ENCODE results near the gene METTL4. TPM values are rescaled to one million over a fixed set of nuclear protein-coding genes. Genes with fewer than 3 reads are reported as not detected.

The METTL4 gene
- total RNA-seq, 2 experiments from 2014 or later = 20.3 to 25.5 TPM

GRCh38 chr18:2508155-2508554 lies 63.1 kb downstream of the METTL4 start:
- no peak overlapping the region for H3K4me3 Mint-ChIP-seq
- DNase-seq = no peak
- ChIA-PET CTCF (no interaction called here), POLR2A (no interaction called here)
- no peak overlapping the region for H3K27ac Mint-ChIP-seq
- no peaks in the 10 kb centered on the region for H3K9me3 Mint-ChIP-seq
- H3K27me3 Mint-ChIP-seq = peaks cover 1% of the 10 kb centered on the region
- H3K4me1 Mint-ChIP-seq = peaks cover 2% of the 10 kb centered on the region
- no peaks in the 10 kb centered on the region for H3K36me3 Mint-ChIP-seq (ENCODE audit: low read depth)

- DNase-seq = no peak
- Mint-ChIP-seq H3K4me1 (peaks cover 2% of the 10 kb centered on the region), H3K4me3 (no peak overlapping the region), H3K27ac (no peak overlapping the region), H3K36me3 (ENCODE audit: low read depth) (no peaks in the 10 kb centered on the region), H3K9me3 (no peaks in the 10 kb centered on the region), H3K27me3 (peaks cover 1% of the 10 kb centered on the region)
- CTCF ChIA-PET = no interaction called here
- POLR2A ChIA-PET = no interaction called here
These were observed 66.7 kb downstream of the METTL4 start for GRCh38 chr18:2504642-2505041.

GRCh38 chr18:2502880-2503279 lies 68.4 kb downstream of the METTL4 start:
- no peak for DNase-seq
- no peak overlapping the region for H3K27ac Mint-ChIP-seq
- H3K4me3 Mint-ChIP-seq = no peak overlapping the region
- H3K9me3 Mint-ChIP-seq = no peaks in the 10 kb centered on the region
- no peaks in the 10 kb centered on the region for H3K36me3 Mint-ChIP-seq (ENCODE audit: low read depth)
- CTCF ChIA-PET = no interaction called here
- POLR2A ChIA-PET = no interaction called here
- peaks cover 1% of the 10 kb centered on the region for H3K27me3 Mint-ChIP-seq
- H3K4me1 Mint-ChIP-seq = no peaks in the 10 kb centered on the region

- Mint-ChIP-seq H3K27ac (no peak overlapping the region), H3K9me3 (no peaks in the 10 kb centered on the region), H3K4me3 (no peak overlapping the region), H3K27me3 (peaks cover 1% of the 10 kb centered on the region), H3K36me3 (ENCODE audit: low read depth) (no peaks in the 10 kb centered on the region), H3K4me1 (no peaks in the 10 kb centered on the region)
- CTCF ChIA-PET = interaction anchor here (0.6 to 0.7 kb wide), 2 partner anchors 9 to 73 kb away, joined by 3 read pairs; no protein-coding TSS in a partner anchor
- no peak for DNase-seq
- POLR2A ChIA-PET = interaction anchor here (0.5 to 0.6 kb wide), 2 partner anchors 33 to 267 kb away, joined by 4 read pairs; no protein-coding TSS in a partner anchor
These were observed 68.9 kb downstream of the METTL4 start for GRCh38 chr18:2502394-2502793.

GRCh38 chr18:2497797-2498196 lies 73.5 kb downstream of the METTL4 start:
- H3K9me3 Mint-ChIP-seq = no peaks in the 10 kb centered on the region
- ChIA-PET POLR2A (no interaction called here), CTCF (no interaction called here)
- no peak overlapping the region for H3K4me3 Mint-ChIP-seq
- no peaks in the 10 kb centered on the region for H3K27me3 Mint-ChIP-seq
- no peaks in the 10 kb centered on the region for H3K4me1 Mint-ChIP-seq
- DNase-seq = no peak
- H3K36me3 Mint-ChIP-seq (ENCODE audit: low read depth) = no peaks in the 10 kb centered on the region
- H3K27ac Mint-ChIP-seq = no peak overlapping the region

GRCh38 chr18:2495381-2495780 lies 75.9 kb downstream of the METTL4 start:
- ChIA-PET POLR2A (no interaction called here), CTCF (no interaction called here)
- Mint-ChIP-seq H3K27ac (no peak overlapping the region), H3K4me3 (no peak overlapping the region), H3K27me3 (no peaks in the 10 kb centered on the region), H3K36me3 (ENCODE audit: low read depth) (no peaks in the 10 kb centered on the region), H3K9me3 (no peaks in the 10 kb centered on the region), H3K4me1 (no peaks in the 10 kb centered on the region)
- DNase-seq = no peak

GRCh38 chr18:2494921-2495320 lies 76.4 kb downstream of the METTL4 start:
- Mint-ChIP-seq H3K27ac (no peak overlapping the region), H3K4me1 (no peaks in the 10 kb centered on the region), H3K27me3 (peaks cover 3% of the 10 kb centered on the region), H3K36me3 (ENCODE audit: low read depth) (no peaks in the 10 kb centered on the region), H3K4me3 (no peak overlapping the region), H3K9me3 (no peaks in the 10 kb centered on the region)
- no peak for DNase-seq
- CTCF ChIA-PET = no interaction called here
- POLR2A ChIA-PET = no interaction called here

Other genes starting within 250 kb of the METTL4 start
- 10 to 100 TPM; 92.3 to 96.5 TPM for gene NDC80, start 52 bp upstream of the METTL4 start, total RNA-seq
- gene SMCHD1, start 84.2 kb upstream of the METTL4 start, total RNA-seq = 100 to 1,000 TPM; 195 to 215 TPM